ENCODE data around the gene ECD. TPM values are rescaled to one million over a fixed set of nuclear protein-coding genes. Genes with fewer than 3 reads are reported as not detected.

Gene ECD
- polyA plus RNA-seq, 1 of the 3 experiments (the other 2 are of a cell fraction) = 21.4 TPM

GRCh38 chr10:73205890-73206289 is 38.1 kb upstream of the ECD start:
- DNase-seq = no peak
- Histone ChIP-seq H3K4me2 (no peak overlapping the region), H3K4me3 (ENCODE audit: low read depth in 2 of 2, low read length in 1 of 2) (no peak overlapping the region), H3K27me3 (ENCODE audit: insufficient read depth) (no peaks in the 10 kb centered on the region), H3K9me2 (no peaks in the 10 kb centered on the region), H3K9me3 (no peaks in the 10 kb centered on the region), H3K4me1 (ENCODE audit: control insufficient read depth in 1 of 2, insufficient read depth in 2 of 2, low read depth in 1 of 2, low read length in 1 of 2) (no peaks in the 10 kb centered on the region), H3F3A (replicated peaks; ENCODE audit: insufficient read depth) (no peaks in the 10 kb centered on the region), H3K9ac (no peak overlapping the region), H3K79me2 (ENCODE audit: insufficient read depth) (no peaks in the 10 kb centered on the region), H3K36me3 (replicated peaks in 1 of 2; ENCODE audit: control insufficient read depth in 1 of 2, insufficient read depth in 2 of 2, low read length in 1 of 2) (peaks cover 5 to 19% of the 10 kb centered on the region in 2 experiments), H2AFZ (ENCODE audit: low read depth) (no peak overlapping the region), H4K20me1 (ENCODE audit: insufficient read depth) (no peaks in the 10 kb centered on the region), H3K27ac (ENCODE audit: low read depth in 2 of 2, low read length in 1 of 2) (no peak overlapping the region)
- POLR2A ChIA-PET = no interaction called here
- WGBS (ENCODE audit: low lambda C conversion rate) = 91% methylated on average over 1 of the region's 1 CpG
- CTCF ChIA-PET = no interaction called here
- TF ChIP-seq EZH2phosphoT487 (IDR thresholded peaks at IDR 0.05; ENCODE audit: borderline replicate concordance, low read depth) (no peak), GATA2 (CRISPR knock-in tag; IDR thresholded peaks at IDR 0.05) (no peak), MXI1 (IDR thresholded peaks at IDR 0.05; ENCODE audit: low read depth, low read length) (no peak), RXRA (IDR thresholded peaks at IDR 0.05; ENCODE audit: borderline replicate concordance, low read depth) (no peak), NRF1 (IDR thresholded peaks at IDR 0.05; ENCODE audit: low read depth, low read length) (no peak), ZBTB33 (IDR thresholded peaks at IDR 0.05; ENCODE audit: borderline replicate concordance, low read depth) (no peak), REST (IDR thresholded peaks at IDR 0.05; ENCODE audit: low read depth, low read length) (no peak), JUND (IDR thresholded peaks at IDR 0.05) (no peak), NFIC (IDR thresholded peaks at IDR 0.05; ENCODE audit: borderline replicate concordance) (no peak), FOXM1 (IDR thresholded peaks at IDR 0.05; ENCODE audit: low read depth) (no peak), USF1 (IDR thresholded peaks at IDR 0.05; ENCODE audit: borderline replicate concordance, low read depth) (no peak), TAF1 (IDR thresholded peaks at IDR 0.05; ENCODE audit: borderline replicate concordance, low read depth, low read length) (no peak), CTCF (IDR thresholded peaks at IDR 0.05) (no peak), IRF3 (IDR thresholded peaks at IDR 0.05; ENCODE audit: low read depth, low read length) (no peak), SMC3 (IDR thresholded peaks at IDR 0.05; ENCODE audit: low read depth, low read length) (no peak), SIN3A (IDR thresholded peaks at IDR 0.05; ENCODE audit: borderline replicate concordance, low read depth, low read length) (no peak), GABPA (IDR thresholded peaks at IDR 0.05; ENCODE audit: low read depth) (no peak), RAD21 (IDR thresholded peaks at IDR 0.05; ENCODE audit: low read length) (no peak), TCF12 (IDR thresholded peaks at IDR 0.05) (no peak), PBX3 (IDR thresholded peaks at IDR 0.05) (no peak)
